NCI-H82 (cell line): ENCODE measurements around the gene ZNG1A.
"Not testable (repeated sequence)": the region's sequence is repeated elsewhere in the genome, so short reads cannot be mapped to it uniquely, and the experiment has no call there.

Experiments used
- DNase-seq: peaks from one replicate; lab custom pipeline; 2025; lab: John Stamatoyannopoulos, UW

ZNG1A gene

DNA sequence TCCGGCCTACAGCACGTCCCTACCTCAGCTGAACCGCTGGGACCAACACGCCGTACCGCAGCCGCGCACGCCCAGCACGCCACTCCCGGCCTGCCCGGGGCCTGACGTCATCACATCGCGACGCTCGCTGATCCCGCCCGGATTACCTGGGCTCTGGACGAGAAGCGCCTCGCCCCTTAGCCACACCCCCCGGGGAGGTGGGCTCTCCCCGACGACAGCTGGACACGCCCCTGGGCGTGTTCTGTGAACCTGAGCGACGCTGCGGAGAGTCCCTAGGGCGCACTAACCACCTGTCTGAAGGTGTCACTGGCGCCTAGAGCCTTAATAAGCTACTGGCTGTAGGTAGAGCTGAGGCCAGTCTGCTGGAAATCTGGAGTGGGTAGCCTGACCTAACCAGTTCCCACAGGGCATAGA, at the start of gene ZNG1A:
ZNG1A (minus strand) TSS at position 87 of the 414 bp plus-strand sequence. CDS start 87 bp downstream, outside the sequence.
- not testable (repeated sequence) for DNase-seq

DNA sequence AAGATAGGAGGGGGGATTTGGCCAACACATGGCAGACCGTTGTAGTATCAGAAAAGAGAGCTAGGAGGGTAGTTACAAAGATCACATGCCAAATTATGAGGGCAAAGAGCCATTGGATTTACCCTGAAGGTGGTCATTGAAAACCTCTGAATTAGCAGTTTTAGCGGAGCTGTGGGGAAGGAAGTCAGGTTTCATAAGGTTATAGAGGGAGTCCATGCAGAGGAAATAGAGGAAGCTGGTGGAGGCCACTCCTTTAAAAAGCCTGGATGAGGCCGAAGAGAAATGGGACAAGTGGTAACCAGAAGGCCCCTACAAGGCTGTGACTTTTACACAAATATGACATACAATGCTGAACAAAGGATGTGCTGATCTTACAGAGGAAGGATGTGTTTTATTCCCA, 49.0 kb upstream of the ZNG1A start:
- DNase-seq = no peak

GRCh38 chr9:224582-225520, 46.0 kb upstream of the ZNG1A start:
- peak; percentile 62 for DNase-seq

- DNase-seq = no peak
Measured at GRCh38 chr9:224026-224425, 45.2 kb upstream of the ZNG1A start.

DNA sequence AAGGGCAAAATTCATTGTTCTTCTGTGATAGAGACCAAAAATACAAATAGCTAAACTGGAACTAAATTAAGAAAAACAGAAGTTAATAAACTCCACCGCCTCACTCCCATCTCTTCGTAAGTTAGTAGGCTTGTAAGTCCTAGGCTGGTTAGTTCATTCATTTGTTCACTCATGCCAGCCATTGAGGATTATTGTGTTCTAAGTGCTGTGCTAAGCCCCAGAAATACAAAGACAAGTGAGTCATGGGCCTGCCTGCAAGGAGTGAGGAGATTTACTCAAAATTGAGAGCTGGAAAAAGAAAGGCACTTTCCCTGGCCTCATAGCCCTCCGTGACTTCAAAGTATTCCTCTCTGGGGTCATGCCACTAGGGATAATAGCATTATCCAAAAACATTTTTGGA, 44.3 kb upstream of the ZNG1A start:
- DNase-seq = peak; percentile 66

GRCh38 chr9:221989-222776, 43.3 kb upstream of the ZNG1A start:
- DNase-seq = peak; percentile 28

GRCh38 chr9:219670-220365, 41.0 kb upstream of the ZNG1A start:
- DNase-seq = no peak

DNA sequence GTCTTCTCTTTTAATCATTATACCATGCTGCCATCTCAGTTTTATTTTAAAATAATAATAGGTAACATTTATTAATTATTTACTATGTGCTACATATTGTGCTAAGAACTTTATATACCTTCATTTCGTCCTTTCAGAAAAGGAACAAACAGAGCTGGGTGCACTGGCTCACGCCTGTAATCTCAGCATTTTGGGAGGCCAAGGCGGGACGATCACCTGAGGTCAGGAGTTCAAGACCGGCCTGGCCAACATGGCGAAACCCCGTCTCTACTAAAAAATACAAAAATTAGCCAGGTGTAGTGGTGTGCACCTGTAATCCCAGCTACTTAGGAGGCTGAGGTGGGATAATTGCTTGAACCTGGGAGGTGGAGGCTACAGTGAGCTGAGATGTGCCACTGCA, 40.2 kb upstream of the ZNG1A start:
- not testable (repeated sequence) for DNase-seq

DNA sequence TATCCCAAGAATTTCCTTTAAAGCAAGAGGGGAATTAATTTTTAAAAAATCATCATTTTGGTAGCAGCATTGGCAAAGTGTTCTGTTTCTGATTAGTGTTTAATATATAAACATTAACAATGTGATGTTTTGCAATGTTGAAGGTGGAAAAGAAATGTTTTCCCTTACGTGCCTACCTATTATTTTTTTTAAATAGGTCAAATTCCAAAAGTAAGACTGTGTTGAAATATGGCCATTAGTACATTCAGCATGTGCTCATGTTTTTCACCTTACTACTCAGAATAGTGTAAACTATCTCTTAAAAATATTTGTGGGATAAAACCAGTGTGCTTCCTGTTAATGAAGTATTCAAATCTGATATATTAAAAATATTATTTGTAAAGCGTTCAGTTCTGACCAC, 39.1 kb upstream of the ZNG1A start:
- DNase-seq = no peak

DNA sequence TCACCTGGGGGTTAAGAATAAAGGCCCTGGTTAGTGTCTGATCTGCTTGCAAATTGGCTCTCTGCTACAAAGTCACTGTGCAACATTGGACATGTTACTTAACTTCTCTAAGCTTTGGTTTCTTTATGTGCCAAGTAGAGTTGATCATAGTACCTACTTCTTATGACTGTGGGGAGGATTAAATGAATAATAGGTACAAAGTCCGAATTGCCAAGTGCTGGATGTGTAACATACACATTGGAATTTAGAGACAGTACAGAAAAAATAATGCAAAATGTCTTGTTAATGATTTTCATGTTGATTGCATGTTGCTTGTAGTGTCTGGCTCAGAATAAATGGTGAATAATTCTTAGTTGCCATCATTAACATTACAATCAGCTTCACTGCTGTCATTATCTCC, 38.0 kb upstream of the ZNG1A start:
- no peak for DNase-seq

GRCh38 chr9:215631-216155, 36.8 kb upstream of the ZNG1A start:
- no peak for DNase-seq

DNA sequence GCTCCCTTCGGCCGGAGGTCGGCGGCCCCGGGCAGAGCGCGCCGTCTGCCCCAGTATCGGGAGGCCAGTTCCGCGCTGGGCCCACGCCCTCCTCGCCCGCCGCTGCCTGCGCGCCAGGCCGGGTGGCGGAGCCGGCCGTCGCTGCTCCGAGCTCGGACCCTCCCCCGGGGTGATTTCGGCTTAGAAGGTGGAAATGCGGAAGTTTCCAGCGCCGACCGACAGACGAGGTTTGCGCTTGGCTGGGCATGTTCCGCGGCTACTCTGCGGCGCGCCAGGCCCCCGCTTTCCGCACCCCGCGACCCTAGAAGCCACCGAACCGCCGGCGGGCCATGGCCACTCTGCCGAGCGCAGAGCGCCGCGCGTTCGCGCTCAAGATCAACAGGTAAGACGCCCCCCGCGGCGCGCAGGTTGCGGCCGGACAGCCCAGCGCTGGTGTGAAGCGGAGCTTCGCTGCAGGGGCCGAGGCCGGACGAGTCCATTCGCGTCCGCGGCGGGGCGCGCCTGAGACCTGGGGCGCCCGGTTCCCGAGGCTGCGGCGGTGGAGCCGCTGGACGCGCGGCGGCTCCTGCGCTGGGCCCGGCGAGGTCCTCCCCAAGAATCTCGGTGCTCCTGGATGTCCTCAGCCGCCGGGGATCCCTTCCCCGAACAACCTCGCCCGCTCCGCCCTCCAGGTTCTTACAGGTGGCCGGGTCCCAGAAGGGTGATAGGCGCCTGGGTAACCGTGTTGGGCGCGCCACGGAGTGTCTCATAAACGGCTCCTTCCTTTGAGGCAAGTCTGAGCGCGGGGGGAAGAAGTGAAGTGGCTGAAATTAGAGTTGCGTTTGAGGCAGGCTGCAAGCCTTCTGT, 36.0 kb upstream of the ZNG1A start, which contains the start of gene DOCK8:
DOCK8 (plus strand) TSS at position 218 of the 846 bp plus-strand sequence; CDS start at position 330, 112 bp downstream.
- DNase-seq = no peak

DNA sequence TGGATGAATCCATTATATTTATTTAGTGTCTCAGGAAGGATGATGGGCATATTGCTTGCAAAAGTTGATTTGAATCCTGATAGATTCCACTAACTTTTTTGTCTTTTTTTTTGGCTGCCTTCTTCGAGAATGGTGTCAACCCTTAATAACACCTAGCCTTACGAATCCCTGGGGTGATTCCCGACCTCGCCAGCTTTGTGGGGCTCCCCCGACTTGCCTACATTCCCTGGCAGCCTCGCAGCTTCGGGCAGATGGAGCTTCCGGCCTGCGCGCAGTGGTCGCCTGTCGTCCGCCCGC, 35.4 kb upstream of the ZNG1A start:
- no peak for DNase-seq

DNA sequence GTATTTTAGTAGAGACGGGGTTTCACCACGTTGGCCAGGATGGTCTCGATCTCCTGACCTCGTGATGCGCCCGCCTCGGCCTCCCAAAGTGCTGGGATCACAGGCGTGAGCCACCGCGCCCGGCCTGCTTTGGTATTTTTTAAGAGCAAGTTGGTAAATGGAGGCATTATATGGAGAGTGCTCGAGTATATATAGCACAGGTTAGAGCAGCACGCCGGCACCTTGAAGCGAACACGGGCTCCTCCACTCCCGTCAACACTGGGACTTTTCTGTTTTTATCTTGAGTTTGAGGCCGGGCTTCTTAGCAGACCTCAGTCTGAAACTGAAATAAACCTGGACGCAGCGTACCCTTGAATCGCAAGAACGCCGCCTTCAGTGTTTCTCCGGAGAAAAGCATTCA, 35.0 kb upstream of the ZNG1A start:
- not testable (repeated sequence) for DNase-seq

GRCh38 chr9:212297-212696, 33.4 kb upstream of the ZNG1A start:
- no peak for DNase-seq

DNA sequence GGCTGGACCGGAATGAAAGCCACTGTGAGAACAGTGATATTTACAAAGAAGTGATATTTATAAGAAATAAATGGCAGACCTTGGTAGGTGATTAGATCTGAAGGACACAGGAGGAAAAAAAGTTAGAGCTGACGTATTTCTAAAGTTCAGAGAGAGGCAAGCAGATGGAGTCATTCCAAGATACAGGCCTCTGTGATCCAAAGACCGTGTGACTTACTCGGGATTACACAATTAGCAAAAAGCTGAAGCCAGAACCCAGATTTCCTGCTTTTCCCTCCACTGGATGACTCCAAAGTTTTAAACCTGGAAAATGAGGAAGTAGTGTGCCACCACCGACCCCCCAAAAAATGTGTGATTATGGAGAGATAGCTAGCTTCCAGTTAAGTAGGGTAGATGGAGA, 32.7 kb upstream of the ZNG1A start:
- DNase-seq = no peak

DNA sequence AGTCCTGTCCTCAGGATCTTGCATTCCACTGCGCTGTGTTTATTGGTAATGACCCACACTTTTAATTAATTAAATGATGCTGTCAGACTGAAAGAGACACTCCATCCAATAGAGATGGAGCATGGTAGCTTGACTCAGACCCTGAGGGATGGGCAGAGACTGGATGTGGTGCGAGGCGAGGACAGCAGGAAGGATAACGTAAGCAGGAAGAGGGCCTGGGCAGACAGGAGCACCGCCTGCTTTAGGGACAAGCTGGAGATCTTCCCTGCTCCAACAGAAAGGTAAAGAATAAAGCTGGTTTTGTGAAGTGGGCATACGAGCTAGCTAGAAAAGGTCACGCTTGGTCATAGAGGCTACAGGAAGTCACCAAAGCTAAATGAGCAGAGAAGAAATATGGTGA, 32.2 kb upstream of the ZNG1A start:
- DNase-seq = peak; percentile 36

GRCh38 chr9:209143-209758, 30.4 kb upstream of the ZNG1A start:
- no peak for DNase-seq

- DNase-seq = no peak
Measured at GRCh38 chr9:206481-206880, 27.6 kb upstream of the ZNG1A start.

- not testable (repeated sequence) for DNase-seq
Measured at GRCh38 chr9:199601-200000, 20.7 kb upstream of the ZNG1A start.
